Fibroblast of lung (primary cell): Measurements from ENCODE around the gene TTBK2. TPM values are rescaled to one million over a fixed set of nuclear protein-coding genes. Genes with fewer than 3 reads are reported as not detected.
"Not testable (repeated sequence)": the region's sequence is repeated elsewhere in the genome, so short reads cannot be mapped to it uniquely, and the experiment has no call there.

Source experiments
- DNase-seq, 2 donors: peaks; one replicate each; pipeline versions ENCODE4 v3.0.0 to v3.0.0-alpha.2; 2010; ENCODE audit warnings: low read depth in 2 of 2
- H2AFZ ChIP-seq: 2 replicates; pipeline ENCODE4 v1.5.1; 2012; ENCODE audit warnings: low read length, control low read depth, inconsistent platforms
- H3K27ac ChIP-seq: 2 replicates; pipeline ENCODE4 v1.5.1; 2011; ENCODE audit warnings: low read length, control low read depth; ENCODE audit not compliant: insufficient read depth
- H3K27me3 ChIP-seq: 2 replicates; pipeline ENCODE4 v1.5.1; 2011; ENCODE audit warnings: mild to moderate bottlenecking, low read length; ENCODE audit not compliant: control insufficient read depth, insufficient read depth
- H3K36me3 ChIP-seq: 2 replicates; pipeline ENCODE4 v1.5.1; 2011; ENCODE audit warnings: low read length; ENCODE audit not compliant: control insufficient read depth, insufficient read depth
- H3K4me1 ChIP-seq: 2 replicates; pipeline ENCODE4 v1.5.1; 2011; ENCODE audit warnings: low read length; ENCODE audit not compliant: control insufficient read depth, insufficient read depth; ENCODE audit errors: extremely low read depth
- H3K4me2 ChIP-seq: 2 replicates; pipeline ENCODE4 v1.5.1; 2011; ENCODE audit warnings: low read length, control low read depth; ENCODE audit not compliant: insufficient read depth; ENCODE audit errors: extremely low read depth
- H3K4me3 ChIP-seq, 4 experiments: fragments of 200-600 bp in 1 of 4; sonication (generic) in 1 of 4; replicated peaks in 1 of 4; 2 replicates each; pipeline ENCODE4 v1.5.1; 2011 to 2016; ENCODE audit warnings: low read length in 4 of 4, low read depth in 3 of 4, mild to moderate bottlenecking in 3 of 4, control low read depth in 2 of 4, inconsistent platforms in 1 of 4, mixed read lengths in 1 of 4; ENCODE audit not compliant: insufficient read depth in 1 of 4; ENCODE audit errors: control extremely low read depth in 1 of 4
- H3K79me2 ChIP-seq: 2 replicates; pipeline ENCODE4 v1.5.1; 2012; ENCODE audit warnings: mild to moderate bottlenecking, low read length, inconsistent platforms; ENCODE audit not compliant: control insufficient read depth, insufficient read depth
- H3K9ac ChIP-seq: 2 replicates; pipeline ENCODE4 v1.5.1; 2011; ENCODE audit warnings: mild to moderate bottlenecking, low read length, control low read depth; ENCODE audit not compliant: insufficient read depth
- H3K9me3 ChIP-seq: 2 replicates; pipeline ENCODE4 v1.5.1; 2012; ENCODE audit warnings: low read depth, low read length; ENCODE audit not compliant: control insufficient read depth, insufficient read depth
- H4K20me1 ChIP-seq: 2 replicates; pipeline ENCODE4 v1.5.1; 2011; ENCODE audit warnings: low read length; ENCODE audit not compliant: control insufficient read depth, insufficient read depth; ENCODE audit errors: extremely low read depth
- EZH2 ChIP-seq: IDR thresholded peaks from 2 replicates; pipeline ENCODE4 v1.5.1; 2012; ENCODE audit warnings: low read length, control low read depth, mild to moderate bottlenecking; ENCODE audit errors: missing control alignments
- polyA plus RNA-seq, 2 donors: library from polyadenylated mRNA; depleted of rRNA in 1 of 2; stranded (reverse) in 1 of 2; unstranded in 1 of 2; fragments of >200 nt; gene quantifications; 2 replicates each; pipeline ENCODE4 v1.2.1, GENCODE V29; 2011 to 2012; ENCODE audit warnings: missing spikeins in 1 of 2
- total RNA-seq: library from RNA; depleted of rRNA; stranded (reverse); fragments of >200 nt; gene quantifications from 2 replicates; pipeline ENCODE4 v1.2.1, GENCODE V29; 2014
- TF ChIP-seq, protein P1 (sequence below), 2 donors: IDR thresholded peaks in 1 of 2; conservative IDR thresholded peaks in 1 of 2; 1 replicate in 1 of 2; 2 replicates in 1 of 2; pipeline ENCODE4 v1.5.1; 2011 to 2012; ENCODE audit warnings: low read length in 2 of 2, control low read depth in 1 of 2, inconsistent platforms in 1 of 2, low read depth in 1 of 2, mild to moderate bottlenecking in 1 of 2

Gene TTBK2
- total and polyA plus RNA-seq, 2 donors (not counting 1 experiment from before 2014, with no cell fraction given), result 5.6 to 16.2 TPM

DNA sequence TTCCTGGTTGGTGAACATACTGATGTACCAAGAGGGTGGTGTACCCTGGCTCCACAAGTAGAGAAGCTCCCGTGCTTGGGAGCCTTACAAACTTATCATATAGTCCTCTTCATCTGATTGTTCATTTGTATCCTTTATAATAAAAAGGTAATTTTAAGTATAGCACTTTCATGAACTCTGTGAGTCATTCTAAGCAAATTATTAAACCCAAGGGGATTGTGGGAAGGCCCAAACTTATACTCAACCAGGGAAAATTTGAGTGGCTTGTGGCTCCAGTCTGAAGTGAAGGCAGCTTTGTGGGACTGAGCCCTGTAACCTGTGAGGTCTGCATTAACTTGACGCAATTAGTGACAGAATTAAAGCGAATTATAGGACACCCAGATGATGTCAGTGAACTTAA lies 29.0 kb downstream of the TTBK2 start:
- Histone ChIP-seq H3K4me3 (no peak overlapping the region), H3K9me3 (no peaks in the 10 kb centered on the region), H2AFZ (no peak overlapping the region), H3K9ac (no peak overlapping the region), H3K79me2 (no peaks in the 10 kb centered on the region), H4K20me1 (no peaks in the 10 kb centered on the region), H3K27ac (peak overlapping the region; percentile 32), H3K36me3 (no peaks in the 10 kb centered on the region), H3K4me1 (peaks cover 3% of the 10 kb centered on the region), H3K4me2 (no peak overlapping the region), H3K27me3 (no peaks in the 10 kb centered on the region)
- peak; percentile 13 to 38 for DNase-seq
- TF ChIP-seq EZH2, result no peak
- TF ChIP-seq, protein P1, sequence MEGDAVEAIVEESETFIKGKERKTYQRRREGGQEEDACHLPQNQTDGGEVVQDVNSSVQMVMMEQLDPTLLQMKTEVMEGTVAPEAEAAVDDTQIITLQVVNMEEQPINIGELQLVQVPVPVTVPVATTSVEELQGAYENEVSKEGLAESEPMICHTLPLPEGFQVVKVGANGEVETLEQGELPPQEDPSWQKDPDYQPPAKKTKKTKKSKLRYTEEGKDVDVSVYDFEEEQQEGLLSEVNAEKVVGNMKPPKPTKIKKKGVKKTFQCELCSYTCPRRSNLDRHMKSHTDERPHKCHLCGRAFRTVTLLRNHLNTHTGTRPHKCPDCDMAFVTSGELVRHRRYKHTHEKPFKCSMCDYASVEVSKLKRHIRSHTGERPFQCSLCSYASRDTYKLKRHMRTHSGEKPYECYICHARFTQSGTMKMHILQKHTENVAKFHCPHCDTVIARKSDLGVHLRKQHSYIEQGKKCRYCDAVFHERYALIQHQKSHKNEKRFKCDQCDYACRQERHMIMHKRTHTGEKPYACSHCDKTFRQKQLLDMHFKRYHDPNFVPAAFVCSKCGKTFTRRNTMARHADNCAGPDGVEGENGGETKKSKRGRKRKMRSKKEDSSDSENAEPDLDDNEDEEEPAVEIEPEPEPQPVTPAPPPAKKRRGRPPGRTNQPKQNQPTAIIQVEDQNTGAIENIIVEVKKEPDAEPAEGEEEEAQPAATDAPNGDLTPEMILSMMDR (conservative IDR thresholded peaks at IDR 0.05 in 1 of 2, IDR thresholded peaks at IDR 0.05 in 1 of 2; ENCODE audit: low read depth in 1 of 2, low read length in 2 of 2), result no peak

GRCh38 chr15:42890161-42890913 lies 30.2 kb downstream of the TTBK2 start:
- Histone ChIP-seq H3K36me3 (no peaks in the 10 kb centered on the region), H4K20me1 (no peaks in the 10 kb centered on the region), H3K4me3 (no peak overlapping the region), H2AFZ (no peak overlapping the region), H3K9me3 (no peaks in the 10 kb centered on the region), H3K4me1 (peaks cover 3% of the 10 kb centered on the region), H3K9ac (no peak overlapping the region), H3K27me3 (no peaks in the 10 kb centered on the region), H3K79me2 (no peaks in the 10 kb centered on the region), H3K4me2 (no peak overlapping the region), H3K27ac (peak overlapping the region; percentile 29)
- TF ChIP-seq, protein P1 (conservative IDR thresholded peaks at IDR 0.05 in 1 of 2, IDR thresholded peaks at IDR 0.05 in 1 of 2; ENCODE audit: low read depth in 1 of 2, low read length in 2 of 2), result no peak
- no peak for TF ChIP-seq EZH2
- peak; percentile 45 to 98 for DNase-seq

- H3K9ac ChIP-seq, H3K4me2 ChIP-seq, H4K20me1 ChIP-seq, H3K27ac ChIP-seq, DNase-seq, H3K36me3 ChIP-seq, H3K27me3 ChIP-seq, H3K4me3 ChIP-seq, H2AFZ ChIP-seq, H3K9me3 ChIP-seq, H3K79me2 ChIP-seq, H3K4me1 ChIP-seq: not testable (repeated sequence)
Observed at GRCh38 chr15:42887384-42887783, 33.2 kb downstream of the TTBK2 start.
